CD4-positive, alpha-beta T cell treated with Interferon gamma for 1 hour (primary cell): Measurements from ENCODE around the gene ETV3.

Experiments used
- DNase-seq: peaks from one replicate; pipeline ENCODE4 v3.0.0-alpha.2; 2020

The ETV3 gene

GRCh38 chr1:157090196-157090647 lies 48.0 kb downstream of the ETV3 start:
- peak; percentile 74 for DNase-seq

DNA sequence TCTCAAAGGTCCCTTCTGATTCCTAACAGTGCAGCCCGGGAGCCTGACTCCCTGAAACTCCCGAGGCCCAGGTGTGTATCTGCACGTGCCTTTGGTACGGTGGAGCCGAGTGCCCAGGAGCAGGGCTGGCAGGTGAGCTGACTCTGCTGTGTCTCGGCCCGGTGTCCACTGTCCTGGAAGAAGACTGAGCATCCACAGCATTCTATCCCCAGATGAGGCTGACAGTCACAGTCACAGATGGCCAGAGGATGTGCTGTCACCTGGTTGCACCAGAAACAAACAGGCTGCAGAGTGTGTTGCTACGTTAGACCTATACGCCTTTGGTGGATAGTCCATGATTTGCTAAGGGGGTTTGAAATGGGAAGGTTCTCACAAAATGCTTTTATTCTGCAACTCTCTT lies 48.4 kb downstream of the ETV3 start:
- DNase-seq = no peak

- DNase-seq = no peak
Measured at GRCh38 chr1:157088607-157089006, 49.6 kb downstream of the ETV3 start.

DNA sequence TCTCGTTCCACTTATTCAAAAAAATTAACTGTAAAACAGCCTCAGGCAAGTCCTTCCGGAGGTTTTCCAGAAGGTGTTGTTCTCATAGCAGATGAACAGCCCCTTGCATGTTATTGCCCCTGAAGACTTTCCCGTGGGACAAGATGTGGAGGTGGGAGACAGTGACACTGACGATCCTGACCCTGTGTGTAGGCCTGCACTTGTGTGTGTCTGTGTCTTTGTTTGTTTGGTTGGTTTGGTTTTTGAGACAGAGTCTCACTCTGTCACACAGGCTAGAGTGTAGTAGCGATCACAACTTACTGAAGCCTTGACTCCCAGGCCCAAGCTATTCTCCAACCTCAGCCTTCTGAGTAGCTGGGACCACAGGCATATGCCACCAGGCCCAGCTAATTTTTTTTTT lies 51.2 kb downstream of the ETV3 start:
- DNase-seq = no peak

DNA sequence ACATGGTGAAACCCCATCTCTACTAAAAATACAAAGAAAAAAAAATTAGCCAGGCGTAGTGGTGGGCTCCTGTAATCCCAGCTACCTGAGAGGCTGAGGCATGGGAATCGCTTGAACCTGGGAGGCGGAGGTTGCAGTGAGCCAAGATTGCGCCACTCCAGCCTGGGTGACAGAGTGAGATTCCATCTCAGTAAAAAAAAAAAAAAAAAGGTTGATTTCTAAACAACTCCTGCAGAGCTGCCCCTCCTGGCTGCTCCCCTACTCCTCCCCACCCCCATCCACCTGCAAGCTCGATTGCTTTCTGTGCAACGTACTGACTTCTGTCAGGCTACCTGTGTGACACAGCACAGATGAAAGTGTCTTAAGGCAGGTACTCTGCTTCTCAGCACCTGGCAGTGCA lies 51.9 kb downstream of the ETV3 start:
- no peak for DNase-seq

DNA sequence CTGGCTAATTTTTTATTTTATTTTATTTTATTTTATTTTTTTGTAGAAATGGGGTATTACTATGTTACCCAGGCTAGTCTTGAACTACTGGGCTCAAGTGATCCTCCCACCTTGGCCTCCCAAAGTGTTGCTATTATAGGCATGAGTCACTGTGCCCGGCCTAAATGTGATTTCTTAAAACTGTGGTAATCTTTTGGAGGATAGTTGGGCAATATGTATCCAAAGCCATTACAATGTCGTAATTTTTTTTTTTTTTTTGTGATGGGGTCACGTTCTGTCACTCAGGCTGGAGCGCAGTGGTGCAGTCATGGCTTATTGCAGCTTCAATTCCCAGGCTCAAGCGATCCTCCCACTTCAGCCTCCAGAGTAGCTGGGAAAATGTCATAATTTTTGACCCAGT lies 52.8 kb downstream of the ETV3 start:
- DNase-seq = no peak

GRCh38 chr1:157084720-157085119 lies 53.5 kb downstream of the ETV3 start:
- no peak for DNase-seq

- no peak for DNase-seq
Measured at GRCh38 chr1:157081707-157082106, 56.5 kb downstream of the ETV3 start.

DNA sequence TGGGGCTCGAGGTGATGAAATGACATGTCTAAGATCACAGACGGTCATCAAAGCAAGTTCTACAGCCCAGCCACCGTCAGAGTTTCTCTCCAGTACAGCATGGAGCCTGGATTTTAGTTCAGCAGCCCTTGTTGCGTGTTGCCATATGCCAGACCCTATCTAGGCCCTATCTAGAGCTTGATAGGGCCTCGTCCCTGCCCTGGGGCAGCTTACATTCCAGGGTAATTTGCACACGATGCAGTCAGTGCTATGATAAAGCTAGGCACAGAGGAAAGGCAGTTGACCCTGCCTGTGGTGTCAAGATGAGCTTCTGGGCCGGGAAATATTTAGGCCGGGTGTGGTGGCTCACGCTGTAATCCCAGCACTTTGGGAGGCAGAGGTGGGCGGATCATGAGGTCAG lies 57.5 kb downstream of the ETV3 start:
- no peak for DNase-seq

DNA sequence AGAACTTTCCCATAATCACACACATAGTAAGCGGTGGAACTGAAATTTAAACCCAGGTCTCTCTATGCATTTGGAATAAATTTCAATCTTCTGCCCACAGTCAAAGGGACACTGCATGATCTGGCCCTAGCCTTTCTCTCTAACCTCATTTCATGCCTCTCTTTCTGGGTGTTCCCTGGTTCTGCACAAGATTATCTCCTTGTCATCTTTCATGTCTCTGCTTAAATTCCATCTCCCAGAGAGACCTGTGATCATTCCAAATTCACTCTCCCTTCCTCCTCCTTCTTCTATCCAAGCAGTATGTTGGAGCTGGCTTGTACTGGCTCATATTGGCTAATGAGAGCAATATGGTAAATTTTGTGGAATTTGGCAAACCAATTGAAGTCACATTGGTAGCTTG lies 60.8 kb downstream of the ETV3 start:
- DNase-seq = no peak

DNA sequence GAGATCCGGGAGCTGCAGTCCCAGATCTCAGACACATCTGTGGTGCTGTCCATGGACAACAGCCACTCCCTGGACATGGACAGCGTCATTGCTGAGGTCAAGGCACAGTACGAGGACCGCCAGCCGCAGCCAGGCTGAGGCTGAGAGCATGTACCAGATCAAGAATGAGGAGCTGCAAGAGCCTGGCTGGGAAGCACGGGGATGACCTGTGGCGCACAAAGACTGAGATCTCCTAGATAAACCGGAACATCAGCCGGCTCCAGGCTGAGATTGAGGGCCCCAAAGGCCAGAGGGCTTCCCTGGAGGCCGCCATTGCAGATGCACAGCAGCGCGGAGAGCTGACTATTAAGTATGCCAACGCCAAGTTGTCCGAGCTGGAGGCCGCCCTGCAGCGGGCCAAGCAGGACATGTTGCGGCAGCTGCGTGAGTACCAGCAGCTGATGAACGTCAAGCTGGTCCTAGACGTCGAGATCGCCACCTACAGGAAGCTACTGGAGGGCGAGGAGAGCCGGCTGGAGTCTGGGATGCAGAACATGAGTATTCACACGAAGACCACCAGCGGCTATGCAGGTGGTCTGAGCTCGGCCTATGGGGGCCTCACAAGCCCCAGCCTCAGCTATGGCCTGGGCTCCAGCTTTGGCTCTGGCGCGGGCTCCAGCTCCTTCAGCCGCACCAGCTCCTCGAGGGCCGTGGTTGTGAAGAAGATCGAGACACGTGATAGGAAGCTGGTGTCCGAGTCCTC lies 64.1 kb downstream of the ETV3 start:
- DNase-seq = peak; percentile 33
